Suprapubic skin (tissue), 4 donors: ENCODE results near the gene SECTM1.

Experiments used
- CTCF ChIP-seq, 2 donors: fragments of 200-600 bp in 1 of 2; fragments of 450-650 bp in 1 of 2; sonication (generic) in 1 of 2; IDR thresholded peaks; one replicate each; pipeline ENCODE4 v1.5.1; 2016 to 2019; ENCODE audit warnings: antibody characterized with exemption in 2 of 2, mild to moderate bottlenecking in 1 of 2, moderate library complexity in 1 of 2
- POLR2A ChIP-seq, 2 donors: fragments of 450-650 bp; IDR thresholded peaks; one replicate each; pipeline ENCODE4 v1.6.1; 2017; ENCODE audit warnings: antibody characterized with exemption in 2 of 2, mild to moderate bottlenecking in 2 of 2, moderate library complexity in 2 of 2
- POLR2AphosphoS5 ChIP-seq, 3 donors: sonication (generic); formaldehyde crosslinking; IDR thresholded peaks; one replicate each; pipeline ENCODE4 v1.6.1; 2017; ENCODE audit warnings: antibody characterized with exemption in 3 of 3

- no peak for TF ChIP-seq CTCF (IDR thresholded peaks at IDR 0.05)
- TF ChIP-seq POLR2A (IDR thresholded peaks at IDR 0.05) = no peak
- no peak for TF ChIP-seq POLR2AphosphoS5 (IDR thresholded peaks at IDR 0.05)
These were observed 23.3 kb upstream of the SECTM1 start for GRCh38 chr17:82356845-82357355.
